Smooth muscle cell (in vitro differentiated cells): ENCODE data around the gene TUBB3. TPM values are rescaled to one million over a fixed set of nuclear protein-coding genes. Genes with fewer than 3 reads are reported as not detected.

Source experiments
- DNase-seq: peaks from one replicate; lab custom pipeline; 2025; ENCODE audit not compliant: unreplicated experiment; lab: John Stamatoyannopoulos, UW
- H2AFZ ChIP-seq: fragments of 200-600 bp; sonication (generic); 2 replicates; pipeline ENCODE4 v1.6.0; 2016; ENCODE audit warnings: antibody characterized with exemption, low read depth, mild to moderate bottlenecking
- H3F3A ChIP-seq: fragments of 200-600 bp; sonication (generic); 2 replicates; pipeline ENCODE4 v1.6.0; 2017; ENCODE audit warnings: antibody characterized with exemption, low read depth
- H3K27ac ChIP-seq: fragments of 200-600 bp; sonication (generic); 2 replicates; pipeline ENCODE4 v1.5.1; 2016; ENCODE audit warnings: low read depth, mild to moderate bottlenecking
- H3K27me3 ChIP-seq: fragments of 200-600 bp; sonication (generic); 2 replicates; pipeline ENCODE4 v1.6.1; 2016; ENCODE audit warnings: low read depth, mild to moderate bottlenecking
- H3K36me3 ChIP-seq: fragments of 200-600 bp; sonication (generic); 2 replicates; pipeline ENCODE4 v1.5.1; 2016; ENCODE audit warnings: low read depth
- H3K4me1 ChIP-seq: fragments of 200-600 bp; sonication (generic); 2 replicates; pipeline ENCODE4 v1.5.1; 2016; ENCODE audit warnings: low read depth
- H3K4me2 ChIP-seq: fragments of 200-600 bp; sonication (generic); 2 replicates; pipeline ENCODE4 v1.6.0; 2016; ENCODE audit warnings: mild to moderate bottlenecking
- H3K4me3 ChIP-seq: fragments of 200-600 bp; sonication (generic); 2 replicates; pipeline ENCODE4 v1.5.1; 2016; ENCODE audit warnings: mild to moderate bottlenecking
- H3K79me2 ChIP-seq: fragments of 200-600 bp; sonication (generic); 2 replicates; pipeline ENCODE4 v1.6.0; 2016; ENCODE audit warnings: low read depth, mild to moderate bottlenecking
- H3K9ac ChIP-seq: fragments of 200-600 bp; sonication (generic); 2 replicates; pipeline ENCODE4 v1.6.0; 2016; ENCODE audit warnings: low read depth
- H3K9me3 ChIP-seq: fragments of 200-600 bp; sonication (generic); replicated peaks from 2 replicates; pipeline ENCODE4 v1.5.1; 2016; ENCODE audit warnings: low read depth
- H4K20me1 ChIP-seq: fragments of 200-600 bp; sonication (generic); 2 replicates; pipeline ENCODE4 v1.6.0; 2016; ENCODE audit warnings: low read depth
- whole genome bisulfite sequencing: methylation state at CpG from one replicate; pipeline ENCODE4 v1.1.7; 2016; ENCODE audit warnings: low lambda C conversion rate; 5-methylcytosine and 5-hydroxymethylcytosine counted together
- polyA plus RNA-seq: library from polyadenylated mRNA; unstranded; fragments of >200 nt; fragmentation: Nextera tagmentation; extraction: Ambion mirVana; gene quantifications from 2 replicates; pipeline ENCODE4 v1.2.1, GENCODE V29; 2016
- total RNA-seq: library from RNA; depleted of rRNA; stranded (reverse); fragments of >200 nt; gene quantifications from 2 replicates; pipeline ENCODE4 v1.2.3, GENCODE V29; 2014
- TF ChIP-seq, protein P1 (sequence below): fragments of 200-600 bp; sonication (generic); IDR thresholded peaks from 2 replicates; pipeline ENCODE4 v1.5.1; 2017; ENCODE audit warnings: borderline replicate concordance, mild to moderate bottlenecking, antibody characterized with exemption; ENCODE audit not compliant: insufficient read depth, poor library complexity, severe bottlenecking

The TUBB3 gene
- total and polyA plus RNA-seq, 2 experiments from 2014 or later: 198 to 234 TPM

DNA sequence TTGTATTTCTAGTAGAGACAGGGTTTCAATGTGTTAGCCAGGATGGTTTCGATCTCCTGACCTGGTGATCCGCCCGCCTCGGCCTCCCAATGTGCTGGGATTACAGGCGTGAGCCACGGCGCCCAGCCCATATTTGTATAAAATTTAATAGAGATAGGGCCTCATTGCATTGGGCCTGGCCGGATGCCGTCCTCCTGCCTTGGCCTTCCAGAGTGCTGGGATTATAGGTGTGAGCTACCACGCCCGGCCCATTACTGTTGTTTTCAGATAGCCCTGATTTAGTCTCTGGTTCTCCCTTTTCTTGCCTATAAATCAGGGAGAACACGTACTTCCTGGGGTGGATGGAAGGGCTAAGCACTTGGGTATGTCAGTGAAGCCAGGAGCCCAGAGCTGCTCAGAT is 28.9 kb downstream of the TUBB3 start:
- Histone ChIP-seq H3K79me2 (peaks cover 34% of the 10 kb centered on the region), H3K4me3 (no peak overlapping the region), H3K9me3 (no peaks in the 10 kb centered on the region), H3K27me3 (no peaks in the 10 kb centered on the region), H3K9ac (no peak overlapping the region), H2AFZ (no peak overlapping the region), H3F3A (no peaks in the 10 kb centered on the region), H3K27ac (no peak overlapping the region), H3K4me1 (no peaks in the 10 kb centered on the region), H3K4me2 (no peak overlapping the region), H4K20me1 (peaks cover 60% of the 10 kb centered on the region), H3K36me3 (no peaks in the 10 kb centered on the region)
- no peak for DNase-seq
- TF ChIP-seq, protein P1, sequence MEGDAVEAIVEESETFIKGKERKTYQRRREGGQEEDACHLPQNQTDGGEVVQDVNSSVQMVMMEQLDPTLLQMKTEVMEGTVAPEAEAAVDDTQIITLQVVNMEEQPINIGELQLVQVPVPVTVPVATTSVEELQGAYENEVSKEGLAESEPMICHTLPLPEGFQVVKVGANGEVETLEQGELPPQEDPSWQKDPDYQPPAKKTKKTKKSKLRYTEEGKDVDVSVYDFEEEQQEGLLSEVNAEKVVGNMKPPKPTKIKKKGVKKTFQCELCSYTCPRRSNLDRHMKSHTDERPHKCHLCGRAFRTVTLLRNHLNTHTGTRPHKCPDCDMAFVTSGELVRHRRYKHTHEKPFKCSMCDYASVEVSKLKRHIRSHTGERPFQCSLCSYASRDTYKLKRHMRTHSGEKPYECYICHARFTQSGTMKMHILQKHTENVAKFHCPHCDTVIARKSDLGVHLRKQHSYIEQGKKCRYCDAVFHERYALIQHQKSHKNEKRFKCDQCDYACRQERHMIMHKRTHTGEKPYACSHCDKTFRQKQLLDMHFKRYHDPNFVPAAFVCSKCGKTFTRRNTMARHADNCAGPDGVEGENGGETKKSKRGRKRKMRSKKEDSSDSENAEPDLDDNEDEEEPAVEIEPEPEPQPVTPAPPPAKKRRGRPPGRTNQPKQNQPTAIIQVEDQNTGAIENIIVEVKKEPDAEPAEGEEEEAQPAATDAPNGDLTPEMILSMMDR: no peak
- WGBS: 98% methylated on average over 12 of the region's 12 CpGs

DNA sequence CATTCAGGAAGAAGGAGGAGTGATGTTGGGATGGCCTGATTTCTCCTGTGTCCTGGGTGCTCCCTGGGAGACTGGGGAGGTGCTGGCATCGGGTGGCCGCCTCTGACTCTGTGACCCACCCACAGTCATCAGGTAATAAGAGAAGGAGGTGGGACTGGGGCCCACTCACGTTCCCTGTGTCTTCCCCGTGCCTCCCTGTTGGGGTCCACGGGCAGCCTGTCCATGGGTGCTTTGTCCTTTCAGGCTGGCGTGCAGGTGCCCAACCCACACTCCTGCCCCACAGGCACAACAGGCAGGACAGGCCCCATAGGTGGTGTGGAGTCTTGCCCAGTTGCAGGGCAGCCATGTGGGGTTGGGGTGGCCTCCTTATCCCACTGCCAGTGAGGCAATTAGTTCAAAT is 29.4 kb downstream of the TUBB3 start:
- Histone ChIP-seq H3K9ac (no peak overlapping the region), H2AFZ (no peak overlapping the region), H3K4me2 (no peak overlapping the region), H3K36me3 (no peaks in the 10 kb centered on the region), H4K20me1 (peaks cover 60% of the 10 kb centered on the region), H3K27ac (no peak overlapping the region), H3K4me1 (no peaks in the 10 kb centered on the region), H3K9me3 (no peaks in the 10 kb centered on the region), H3K4me3 (no peak overlapping the region), H3K79me2 (peaks cover 34% of the 10 kb centered on the region), H3K27me3 (no peaks in the 10 kb centered on the region), H3F3A (no peaks in the 10 kb centered on the region)
- TF ChIP-seq, protein P1: no peak
- DNase-seq: no peak
- WGBS: over 99% methylated on average over 6 of the region's 6 CpGs

DNA sequence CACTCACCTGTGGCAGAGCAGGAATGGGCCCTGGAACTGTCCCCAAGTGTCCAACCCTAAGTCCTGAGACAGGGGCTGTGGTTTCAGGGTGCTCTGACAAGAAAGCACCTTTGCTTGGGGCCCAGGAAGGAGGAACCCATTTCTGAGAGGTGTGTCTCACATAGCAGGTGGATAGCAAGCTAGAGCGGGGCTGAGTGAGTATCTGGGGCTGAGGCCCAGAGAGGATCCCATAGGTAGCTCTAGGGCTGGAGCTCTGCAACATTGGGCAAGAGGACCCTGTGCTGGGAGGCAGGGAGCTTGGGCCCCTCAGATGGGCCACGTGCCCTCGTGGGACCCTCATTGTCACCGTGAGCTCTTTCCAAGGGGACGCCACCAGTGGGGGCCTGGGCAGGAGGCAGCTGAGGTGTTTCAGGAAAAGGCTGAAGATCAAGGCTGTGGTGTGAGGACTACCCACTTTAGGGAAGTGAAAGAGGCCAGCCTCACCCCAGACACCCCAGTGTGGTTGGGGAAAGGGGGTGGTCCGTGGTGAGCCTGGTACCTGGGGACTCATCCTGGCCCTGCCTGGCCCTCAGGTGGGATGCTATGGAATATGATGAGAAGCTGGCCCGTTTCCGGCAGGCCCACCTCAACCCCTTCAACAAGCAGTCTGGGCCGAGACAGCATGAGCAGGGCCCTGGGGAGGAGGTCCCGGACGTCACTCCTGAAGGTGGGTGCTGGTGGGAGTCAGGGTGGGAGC is 30.7 kb downstream of the TUBB3 start:
- Histone ChIP-seq H3K27me3 (no peaks in the 10 kb centered on the region), H3K4me2 (no peak overlapping the region), H3K9me3 (no peaks in the 10 kb centered on the region), H3K27ac (no peak overlapping the region), H4K20me1 (peaks cover 60% of the 10 kb centered on the region), H2AFZ (no peak overlapping the region), H3K4me1 (no peaks in the 10 kb centered on the region), H3K9ac (no peak overlapping the region), H3K79me2 (peaks cover 34% of the 10 kb centered on the region), H3K4me3 (no peak overlapping the region), H3F3A (no peaks in the 10 kb centered on the region), H3K36me3 (no peaks in the 10 kb centered on the region)
- no peak for DNase-seq
- WGBS: 98% methylated on average over 11 of the region's 11 CpGs
- TF ChIP-seq, protein P1: no peak

DNA sequence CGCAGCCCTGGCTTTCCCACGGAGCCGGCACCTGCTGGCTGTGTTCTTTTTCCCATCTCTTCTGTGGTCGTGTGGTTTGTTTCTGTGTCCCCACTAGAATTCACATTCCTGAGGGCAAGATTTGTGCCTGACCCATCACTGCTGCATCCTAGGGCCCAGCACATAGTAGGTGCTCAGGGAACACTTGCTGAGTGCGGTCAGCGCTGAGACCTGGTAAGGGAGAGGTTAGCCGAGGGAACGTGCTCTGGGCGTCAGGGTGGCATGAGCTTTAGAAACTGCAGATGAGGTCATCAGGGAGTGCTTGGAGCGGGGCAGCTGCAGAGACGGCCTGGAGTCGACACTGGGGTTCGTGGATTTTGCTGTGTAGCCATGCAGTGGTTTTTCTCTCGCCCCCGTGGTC is 31.3 kb downstream of the TUBB3 start:
- no peaks in the 10 kb centered on the region for H3K4me1 ChIP-seq
- no peak overlapping the region for H3K4me2 ChIP-seq
- no peaks in the 10 kb centered on the region for H3K27me3 ChIP-seq
- WGBS: 94% methylated on average over 15 of the region's 15 CpGs
- H3K36me3 ChIP-seq: no peaks in the 10 kb centered on the region
- no peak for DNase-seq
- no peak overlapping the region for H3K27ac ChIP-seq
- H3K79me2 ChIP-seq: peaks cover 29% of the 10 kb centered on the region
- no peaks in the 10 kb centered on the region for H3F3A ChIP-seq
- H3K4me3 ChIP-seq: no peak overlapping the region
- H3K9ac ChIP-seq: no peak overlapping the region
- H3K9me3 ChIP-seq: no peaks in the 10 kb centered on the region
- H2AFZ ChIP-seq: no peak overlapping the region
- peaks cover 57% of the 10 kb centered on the region for H4K20me1 ChIP-seq
- TF ChIP-seq, protein P1: no peak
